Measurements from ENCODE around the gene NAALADL2.

DNA sequence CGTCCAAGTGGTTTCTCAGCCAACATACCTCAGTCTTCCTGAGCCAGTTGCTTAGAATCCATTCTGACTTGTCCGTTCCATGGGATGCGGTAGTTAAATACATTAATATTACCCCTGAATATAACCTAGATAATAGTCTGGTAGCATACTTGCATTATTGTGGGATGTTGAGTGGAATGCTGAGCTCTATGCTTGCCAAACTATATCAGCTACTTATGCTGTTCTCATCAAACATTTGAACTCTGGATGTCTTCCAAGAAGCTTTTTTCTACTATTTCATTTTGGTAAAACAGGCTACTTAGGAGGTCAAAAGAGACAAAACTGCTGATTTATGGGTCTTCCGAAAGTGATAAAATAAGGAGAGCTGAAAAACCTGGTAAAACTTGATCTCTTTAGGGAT lies 429.5 kb downstream of the NAALADL2 start:
- TF ChIP-seq CTCF (IDR thresholded peaks at IDR 0.05) (no peak), ZFX (IDR thresholded peaks at IDR 0.05; ENCODE audit: borderline replicate concordance) (no peak)
